ENCODE data around the gene RIC3.

Gene RIC3

GRCh38 chr11:8207080-8208000 lies 38.5 kb upstream of the RIC3 start:
- no peaks in the 10 kb centered on the region for H3K36me3 ChIP-seq (ENCODE audit: control insufficient read depth, low read length)
- H3F3A ChIP-seq (ENCODE audit: control insufficient read depth, insufficient read depth): no peaks in the 10 kb centered on the region
- no peak overlapping the region for H3K27ac ChIP-seq (ENCODE audit: low read depth, low read length)
- no peaks in the 10 kb centered on the region for H3K9me2 ChIP-seq (replicated peaks; ENCODE audit: control insufficient read depth, low read length)
- no peaks in the 10 kb centered on the region for H3K9me3 ChIP-seq (ENCODE audit: control insufficient read depth, insufficient read depth, low read length)
- no peak overlapping the region for H3K4me2 ChIP-seq (ENCODE audit: low read length)
- no peaks in the 10 kb centered on the region for H4K20me1 ChIP-seq (ENCODE audit: control insufficient read depth, insufficient read depth, low read depth, low read length)
- no peaks in the 10 kb centered on the region for H3K79me2 ChIP-seq (ENCODE audit: control insufficient read depth, low read length)
- H3K27me3 ChIP-seq (ENCODE audit: control insufficient read depth, low read length): peaks cover 12% of the 10 kb centered on the region
- H3K4me1 ChIP-seq (ENCODE audit: control insufficient read depth, low read length): no peaks in the 10 kb centered on the region
- TF ChIP-seq CTCF (IDR thresholded peaks at IDR 0.05; ENCODE audit: low read depth, low read length, poor library complexity, severe bottlenecking): no peak
- no peak for TF ChIP-seq EZH2phosphoT487 (IDR thresholded peaks at IDR 0.05; ENCODE audit: borderline replicate concordance, low read length)
- H3K4me3 ChIP-seq (ENCODE audit: low read length): no peak overlapping the region

- Histone ChIP-seq H3K4me2 (ENCODE audit: low read length) (no peak overlapping the region), H3K36me3 (ENCODE audit: control insufficient read depth, low read length) (no peaks in the 10 kb centered on the region), H3K9me2 (replicated peaks; ENCODE audit: control insufficient read depth, low read length) (no peaks in the 10 kb centered on the region), H3F3A (ENCODE audit: control insufficient read depth, insufficient read depth) (no peaks in the 10 kb centered on the region), H3K4me3 (ENCODE audit: low read length) (no peak overlapping the region), H3K27ac (ENCODE audit: low read depth, low read length) (no peak overlapping the region), H3K27me3 (ENCODE audit: control insufficient read depth, low read length) (peaks cover 12% of the 10 kb centered on the region), H3K79me2 (ENCODE audit: control insufficient read depth, low read length) (no peaks in the 10 kb centered on the region), H3K4me1 (ENCODE audit: control insufficient read depth, low read length) (no peaks in the 10 kb centered on the region), H3K9me3 (ENCODE audit: control insufficient read depth, insufficient read depth, low read length) (no peaks in the 10 kb centered on the region), H4K20me1 (ENCODE audit: control insufficient read depth, insufficient read depth, low read depth, low read length) (no peaks in the 10 kb centered on the region)
- no peak for TF ChIP-seq EZH2phosphoT487 (IDR thresholded peaks at IDR 0.05; ENCODE audit: borderline replicate concordance, low read length)
- TF ChIP-seq CTCF (IDR thresholded peaks at IDR 0.05; ENCODE audit: low read depth, low read length, poor library complexity, severe bottlenecking): no peak
Observed at GRCh38 chr11:8206251-8207079, 37.6 kb upstream of the RIC3 start.

DNA sequence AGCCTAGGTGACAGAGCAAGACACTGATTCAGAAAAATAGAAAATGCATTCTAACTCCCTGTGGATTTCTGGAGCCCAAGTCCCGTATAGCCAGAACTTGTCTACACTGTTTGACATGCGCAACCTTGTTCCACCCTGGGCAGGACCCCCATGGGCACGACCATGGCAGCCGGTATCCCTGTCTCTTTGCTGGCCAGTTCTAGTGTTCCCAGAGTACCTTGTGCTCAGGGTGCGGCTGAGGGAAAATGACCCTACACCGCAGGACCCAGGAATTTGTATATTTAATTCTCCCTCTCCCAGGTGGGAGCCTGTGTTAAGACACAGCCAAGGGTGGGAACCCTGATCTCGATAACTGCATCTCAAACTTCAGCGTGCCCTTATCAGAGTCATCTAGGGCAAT lies 36.7 kb upstream of the RIC3 start:
- Histone ChIP-seq H3K4me3 (ENCODE audit: low read length) (no peak overlapping the region), H4K20me1 (ENCODE audit: control insufficient read depth, insufficient read depth, low read depth, low read length) (no peaks in the 10 kb centered on the region), H3F3A (ENCODE audit: control insufficient read depth, insufficient read depth) (no peaks in the 10 kb centered on the region), H3K27me3 (ENCODE audit: control insufficient read depth, low read length) (peaks cover 12% of the 10 kb centered on the region), H3K4me1 (ENCODE audit: control insufficient read depth, low read length) (no peaks in the 10 kb centered on the region), H3K36me3 (ENCODE audit: control insufficient read depth, low read length) (no peaks in the 10 kb centered on the region), H3K4me2 (ENCODE audit: low read length) (no peak overlapping the region), H3K79me2 (ENCODE audit: control insufficient read depth, low read length) (no peaks in the 10 kb centered on the region), H3K9me3 (ENCODE audit: control insufficient read depth, insufficient read depth, low read length) (no peaks in the 10 kb centered on the region), H3K9me2 (replicated peaks; ENCODE audit: control insufficient read depth, low read length) (no peaks in the 10 kb centered on the region), H3K27ac (ENCODE audit: low read depth, low read length) (no peak overlapping the region)
- TF ChIP-seq CTCF (IDR thresholded peaks at IDR 0.05; ENCODE audit: low read depth, low read length, poor library complexity, severe bottlenecking) (no peak), EZH2phosphoT487 (IDR thresholded peaks at IDR 0.05; ENCODE audit: borderline replicate concordance, low read length) (no peak)

Measured in DOHH2 (cell line).